HG02588 (cell line): Measurements from ENCODE around the gene THOC6.
"Not testable (repeated sequence)": the region's sequence is repeated elsewhere in the genome, so short reads cannot be mapped to it uniquely, and the experiment has no call there.

Experiments used
- ATAC-seq: cut with Tn5 transposase; IDR thresholded peaks from one replicate; pipeline ENCODE4 v1.9.1; 2021; ENCODE audit warnings: mild to moderate bottlenecking, moderate library complexity; ENCODE audit not compliant: unreplicated experiment

The THOC6 gene

GRCh38 chr16:3052571-3053329, 28.9 kb downstream of the THOC6 start:
- not testable (repeated sequence) for ATAC-seq

- ATAC-seq, result not testable (repeated sequence)
These were observed 29.5 kb downstream of the THOC6 start for GRCh38 chr16:3053330-3053710.

- ATAC-seq, result no peak
These were observed 31.3 kb downstream of the THOC6 start for GRCh38 chr16:3054965-3055733.

- not testable (repeated sequence) for ATAC-seq
These were observed 31.9 kb downstream of the THOC6 start for GRCh38 chr16:3055734-3056115.

GRCh38 chr16:3056336-3057180, 32.7 kb downstream of the THOC6 start:
- ATAC-seq, result no peak

GRCh38 chr16:3057181-3058138, 33.6 kb downstream of the THOC6 start:
- no peak for ATAC-seq

GRCh38 chr16:3058139-3059030, 34.5 kb downstream of the THOC6 start:
- ATAC-seq, result peak; percentile 20

GRCh38 chr16:3059041-3059722, 35.3 kb downstream of the THOC6 start:
- ATAC-seq, result peak; percentile 77

- no peak for ATAC-seq
These were observed 35.9 kb downstream of the THOC6 start for GRCh38 chr16:3059723-3060242.

- no peak for ATAC-seq
These were observed 36.7 kb downstream of the THOC6 start for GRCh38 chr16:3060339-3061127.

GRCh38 chr16:3062553-3062952, 38.7 kb downstream of the THOC6 start:
- no peak for ATAC-seq

- ATAC-seq, result no peak
These were observed 40.0 kb downstream of the THOC6 start for GRCh38 chr16:3063625-3064386.

GRCh38 chr16:3065069-3065741, 41.4 kb downstream of the THOC6 start, which contains the start of gene IL32:
TSS of gene IL32 (plus strand) at chr16:3065640. CDS start at chr16:3065812, 172 bp downstream.
- ATAC-seq, result no peak

- no peak for ATAC-seq
These were observed 42.1 kb downstream of the THOC6 start for GRCh38 chr16:3065742-3066439.

GRCh38 chr16:3066440-3066748, 42.6 kb downstream of the THOC6 start:
- ATAC-seq, result no peak

- ATAC-seq, result no peak
These were observed 44.7 kb downstream of the THOC6 start for GRCh38 chr16:3068487-3068886.
